ENCODE results near the gene ZNF506.
"Not testable (repeated sequence)": the region's sequence is repeated elsewhere in the genome, so short reads cannot be mapped to it uniquely, and the experiment has no call there.

The ZNF506 gene

DNA sequence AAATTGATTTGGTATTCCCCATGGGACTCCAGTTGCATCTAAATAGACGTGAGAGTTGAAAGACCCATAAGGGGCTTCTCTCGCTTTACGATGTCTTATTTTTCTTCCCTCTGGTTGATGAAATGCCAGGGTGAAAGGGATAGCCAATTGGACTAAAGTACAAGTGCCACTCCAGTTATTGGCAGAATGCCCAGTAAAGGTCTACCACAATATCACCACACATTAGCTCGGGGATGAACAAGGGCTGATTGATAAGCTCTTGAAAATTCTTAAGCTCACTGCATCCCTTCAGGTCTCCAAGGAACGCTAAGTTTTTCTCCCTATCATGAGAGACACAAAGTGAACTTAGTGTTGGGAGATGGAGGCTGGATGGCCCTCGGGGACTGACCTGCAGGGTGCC, 39.8 kb downstream of the ZNF506 start:
- in situ Hi-C loops (cut with HindIII; ENCODE audit: low sequenced_read_pairs), result not testable (repeated sequence)

DNA sequence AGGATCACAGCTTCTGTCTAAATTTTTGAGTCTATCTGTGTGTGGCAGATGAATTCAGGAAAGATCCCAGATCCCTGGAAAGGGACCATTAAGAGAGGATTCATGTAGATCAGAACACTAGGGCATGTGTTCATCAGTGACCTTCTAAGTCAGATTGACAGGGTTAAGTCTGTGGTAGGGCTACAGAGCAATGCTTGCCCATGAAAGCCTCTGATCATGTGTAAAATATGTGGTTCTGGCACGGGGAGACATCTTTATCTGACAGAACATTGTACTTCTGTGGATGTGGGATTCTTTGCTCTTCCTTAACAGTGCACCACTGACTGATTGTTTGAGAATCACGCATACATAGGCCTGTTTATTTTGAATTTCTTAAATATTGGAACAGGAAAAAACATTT, 42.9 kb downstream of the ZNF506 start:
- in situ Hi-C loops (cut with HindIII; ENCODE audit: low sequenced_read_pairs), result no loop called here

DNA sequence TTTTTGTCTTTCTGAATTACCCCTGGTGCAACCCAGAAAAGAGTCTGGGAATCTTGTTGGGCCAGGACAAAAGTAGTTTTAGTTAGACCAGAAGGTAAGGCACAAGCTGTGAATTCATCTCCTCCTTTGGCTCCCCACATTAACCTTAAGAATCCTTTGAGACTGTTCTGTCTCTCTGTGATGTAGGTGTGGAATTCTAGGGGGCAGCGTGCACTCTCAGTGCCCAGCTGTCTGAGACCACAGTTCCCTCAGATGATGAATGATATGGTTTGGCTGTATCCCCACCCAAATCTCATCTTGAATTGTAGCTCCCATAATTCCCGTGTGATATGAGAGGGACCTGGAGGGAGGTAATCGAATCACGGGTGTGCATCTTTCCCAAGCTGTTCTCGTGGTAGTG, 43.9 kb downstream of the ZNF506 start:
- in situ Hi-C loops (cut with HindIII; ENCODE audit: low sequenced_read_pairs), result no loop called here

DNA sequence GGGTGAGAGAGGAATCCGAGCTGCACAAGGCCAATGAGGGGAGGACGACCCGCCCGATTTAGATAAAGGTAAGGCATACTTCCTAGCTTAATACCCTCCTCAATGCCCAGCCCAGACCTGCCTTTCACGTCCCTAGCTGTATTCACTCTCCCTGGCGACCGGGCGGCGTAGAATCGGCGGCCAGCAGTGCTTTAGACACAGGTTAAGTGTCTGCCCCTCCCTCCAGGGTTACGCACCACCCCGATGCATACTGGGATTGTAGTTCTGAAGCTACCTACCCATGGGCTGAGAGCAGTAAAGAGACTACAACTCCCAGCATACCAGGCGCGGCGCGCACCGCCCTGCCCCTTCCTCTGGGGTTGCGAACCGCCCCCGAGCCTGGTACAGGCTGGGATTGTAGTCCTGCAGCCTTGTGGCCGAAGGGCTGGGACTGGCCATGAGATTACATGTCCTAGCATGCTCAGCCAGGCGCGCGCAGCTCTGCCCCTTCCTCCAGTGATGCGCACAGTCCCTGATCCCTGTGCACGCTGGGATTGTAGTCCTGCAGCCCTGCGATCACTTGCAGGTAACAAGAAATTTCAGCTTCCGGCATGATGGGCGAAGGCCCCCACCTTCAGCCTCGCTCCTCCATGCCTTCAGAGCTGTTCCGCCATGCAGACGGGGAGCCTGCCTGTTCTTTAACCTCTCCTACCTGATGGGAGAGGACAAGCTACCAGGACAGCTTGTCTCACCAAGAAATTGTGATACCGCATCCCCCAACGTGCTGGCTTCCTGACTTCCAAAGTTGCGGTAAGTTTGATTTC, 45.1 kb downstream of the ZNF506 start:
- in situ Hi-C loops (cut with HindIII; ENCODE audit: low sequenced_read_pairs), result no loop called here

DNA sequence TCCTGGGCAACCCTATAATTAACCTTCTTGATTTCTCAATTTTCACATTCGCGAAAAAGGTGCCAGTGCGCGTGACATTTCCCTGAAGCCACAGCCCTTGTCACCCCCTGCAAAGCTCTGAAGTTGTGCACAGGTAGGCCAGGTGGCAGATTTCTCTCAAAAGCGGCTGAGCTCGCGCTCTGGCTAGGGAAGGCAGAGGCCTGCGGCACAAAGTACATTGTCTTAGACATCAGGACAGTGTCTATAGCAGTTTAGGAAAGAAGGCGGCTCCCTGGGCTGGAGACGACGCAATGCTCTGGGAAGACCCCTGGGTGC, 45.7 kb downstream of the ZNF506 start:
- in situ Hi-C loops (cut with HindIII; ENCODE audit: low sequenced_read_pairs), result no loop called here

DNA sequence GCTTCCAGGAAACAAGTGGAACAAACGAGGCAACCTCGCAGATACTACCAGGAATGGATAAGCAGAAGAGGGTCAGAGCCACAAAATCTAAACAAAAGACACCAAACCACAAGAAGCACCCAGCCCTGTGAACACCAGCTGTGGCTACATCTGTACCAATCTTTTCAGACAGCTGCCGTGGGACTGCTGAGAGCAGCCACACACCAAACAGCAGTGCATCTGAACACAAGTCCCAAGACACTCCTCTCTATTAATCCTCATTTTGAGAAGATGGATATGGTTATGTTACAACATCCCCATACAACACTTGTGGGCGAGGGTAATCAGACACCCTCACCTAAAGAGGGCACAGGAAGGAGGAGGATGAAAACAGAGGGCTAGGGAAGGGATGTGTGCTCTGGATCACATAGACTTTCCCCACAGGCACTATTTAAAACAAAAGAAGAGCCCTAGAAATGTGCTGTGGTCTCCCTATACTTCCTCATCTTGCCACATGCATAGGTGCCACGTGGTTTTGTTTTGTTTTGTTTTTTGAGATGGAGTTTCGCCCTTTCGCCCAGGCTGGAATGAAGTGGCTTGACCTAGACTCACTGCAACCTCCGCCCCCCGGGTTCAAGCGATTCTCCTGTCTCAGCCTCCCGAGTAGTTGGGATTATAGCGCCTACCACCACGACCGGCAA, 47.1 kb downstream of the ZNF506 start:
- in situ Hi-C loops (cut with HindIII; ENCODE audit: low sequenced_read_pairs), result no loop called here

DNA sequence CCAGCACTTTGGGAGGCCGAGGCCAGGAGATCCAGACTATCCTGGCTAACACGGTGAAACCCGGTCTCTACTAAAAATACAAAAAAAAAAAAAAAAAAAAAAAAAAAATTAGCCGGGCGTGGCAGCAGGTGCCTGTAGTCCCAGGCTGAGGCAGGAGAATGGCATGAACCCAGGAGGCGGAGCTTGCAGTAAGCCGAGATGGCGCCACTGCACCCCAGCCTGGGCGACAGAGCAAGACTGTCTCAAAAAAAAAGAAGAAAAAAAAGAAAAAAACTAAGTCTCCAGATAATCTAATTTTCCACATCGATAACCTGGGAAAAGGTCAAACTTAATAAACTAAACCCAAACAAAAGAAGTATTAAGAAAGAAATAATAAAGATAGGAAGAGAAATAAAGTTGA, 49.6 kb downstream of the ZNF506 start:
- in situ Hi-C loops (cut with HindIII; ENCODE audit: low sequenced_read_pairs), result not testable (repeated sequence)

DNA sequence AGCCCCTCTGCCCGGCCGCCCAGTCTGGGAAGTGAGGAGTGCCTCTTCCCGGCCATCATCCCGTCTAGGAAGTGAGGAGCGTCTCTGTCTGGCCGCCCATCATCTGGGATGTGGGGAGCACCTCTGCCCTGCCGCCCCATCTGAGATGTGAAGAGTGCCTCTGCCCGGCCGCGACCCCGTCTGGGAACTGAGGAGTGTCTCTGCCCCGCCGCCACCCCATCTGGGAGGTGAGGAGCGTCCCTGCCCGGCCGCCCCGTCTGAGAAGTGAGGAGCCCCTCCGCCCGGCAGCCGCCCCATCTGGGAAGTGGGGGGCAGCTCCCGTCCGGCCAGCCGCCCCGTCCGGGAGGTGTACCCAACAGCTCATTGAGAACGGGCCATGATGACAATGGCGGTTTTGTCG, 51.6 kb downstream of the ZNF506 start:
- in situ Hi-C loops (cut with HindIII; ENCODE audit: low sequenced_read_pairs), result not testable (repeated sequence)

DNA sequence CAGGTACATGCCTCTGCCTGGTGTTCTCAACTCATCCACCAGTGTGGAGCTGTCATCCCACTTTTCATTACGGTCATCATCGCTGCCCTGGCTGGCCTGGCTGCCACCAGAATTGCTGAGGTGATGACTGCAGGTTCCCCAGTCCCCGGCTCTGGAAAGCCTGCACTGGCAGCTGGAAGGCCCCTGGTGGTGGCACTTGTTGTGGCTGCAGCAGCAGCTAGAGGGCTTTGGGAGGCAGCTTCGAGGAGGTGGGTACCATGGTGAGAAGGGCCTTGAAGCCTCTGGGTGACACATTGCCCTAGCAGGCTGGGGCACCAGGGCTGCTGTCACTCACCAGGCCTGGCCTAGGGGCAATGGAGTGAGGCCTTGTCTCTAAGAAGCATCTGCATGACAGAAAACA, 63.4 kb downstream of the ZNF506 start:
- in situ Hi-C loops (cut with HindIII; ENCODE audit: low sequenced_read_pairs), result no loop called here

DNA sequence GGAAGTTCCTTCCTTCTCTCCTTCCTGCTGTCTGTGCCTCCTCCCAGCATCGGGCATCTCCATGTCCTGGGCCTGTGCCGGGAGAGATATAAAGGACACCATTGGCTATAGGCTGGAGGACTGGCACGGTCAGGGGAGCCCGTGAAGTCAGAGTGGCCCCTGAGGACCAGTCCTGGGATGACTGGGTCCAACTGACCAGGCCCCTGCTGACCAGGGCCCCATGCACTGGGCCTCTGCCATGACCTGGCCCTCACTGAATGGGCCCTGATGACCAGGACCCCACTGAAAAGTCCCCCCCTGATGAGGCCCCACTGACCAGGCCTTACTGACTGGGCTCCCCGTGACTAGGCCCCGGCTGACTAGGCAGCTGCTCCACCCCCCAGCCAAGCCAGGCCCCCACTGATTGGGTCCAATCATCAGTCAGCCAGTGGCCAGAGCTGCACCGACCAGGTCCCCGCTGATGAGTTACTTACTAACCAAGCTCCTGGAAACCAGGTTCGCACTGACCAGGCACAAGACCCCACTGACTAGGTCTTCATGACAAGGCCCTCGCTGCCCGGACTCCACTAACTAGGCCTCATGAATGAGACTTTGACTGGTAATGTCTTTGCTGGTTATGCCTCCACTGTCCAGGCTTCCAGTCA, 68.7 kb downstream of the ZNF506 start:
- in situ Hi-C loops (cut with HindIII; ENCODE audit: low sequenced_read_pairs), result no loop called here

DNA sequence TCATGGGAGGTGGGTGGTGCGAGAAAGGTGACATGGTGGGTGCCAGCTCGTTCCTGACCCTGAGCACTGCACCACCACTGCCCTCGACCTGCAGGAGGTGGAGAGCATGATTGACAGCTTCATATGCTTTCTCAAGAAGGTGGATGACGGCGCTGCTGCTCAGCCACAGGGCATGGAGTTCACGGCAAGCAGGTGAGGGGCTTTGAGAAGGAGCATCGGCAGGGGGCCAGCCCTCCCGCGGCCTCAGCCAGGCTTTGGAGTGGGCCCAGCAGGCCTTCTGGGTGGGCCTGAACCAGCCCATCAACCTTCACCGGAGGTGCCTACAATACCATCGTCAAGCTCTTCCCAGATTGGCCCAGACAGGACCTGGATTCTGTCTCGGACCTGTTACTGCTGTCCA, 69.7 kb downstream of the ZNF506 start:
- in situ Hi-C loops (cut with HindIII; ENCODE audit: low sequenced_read_pairs), result no loop called here

DNA sequence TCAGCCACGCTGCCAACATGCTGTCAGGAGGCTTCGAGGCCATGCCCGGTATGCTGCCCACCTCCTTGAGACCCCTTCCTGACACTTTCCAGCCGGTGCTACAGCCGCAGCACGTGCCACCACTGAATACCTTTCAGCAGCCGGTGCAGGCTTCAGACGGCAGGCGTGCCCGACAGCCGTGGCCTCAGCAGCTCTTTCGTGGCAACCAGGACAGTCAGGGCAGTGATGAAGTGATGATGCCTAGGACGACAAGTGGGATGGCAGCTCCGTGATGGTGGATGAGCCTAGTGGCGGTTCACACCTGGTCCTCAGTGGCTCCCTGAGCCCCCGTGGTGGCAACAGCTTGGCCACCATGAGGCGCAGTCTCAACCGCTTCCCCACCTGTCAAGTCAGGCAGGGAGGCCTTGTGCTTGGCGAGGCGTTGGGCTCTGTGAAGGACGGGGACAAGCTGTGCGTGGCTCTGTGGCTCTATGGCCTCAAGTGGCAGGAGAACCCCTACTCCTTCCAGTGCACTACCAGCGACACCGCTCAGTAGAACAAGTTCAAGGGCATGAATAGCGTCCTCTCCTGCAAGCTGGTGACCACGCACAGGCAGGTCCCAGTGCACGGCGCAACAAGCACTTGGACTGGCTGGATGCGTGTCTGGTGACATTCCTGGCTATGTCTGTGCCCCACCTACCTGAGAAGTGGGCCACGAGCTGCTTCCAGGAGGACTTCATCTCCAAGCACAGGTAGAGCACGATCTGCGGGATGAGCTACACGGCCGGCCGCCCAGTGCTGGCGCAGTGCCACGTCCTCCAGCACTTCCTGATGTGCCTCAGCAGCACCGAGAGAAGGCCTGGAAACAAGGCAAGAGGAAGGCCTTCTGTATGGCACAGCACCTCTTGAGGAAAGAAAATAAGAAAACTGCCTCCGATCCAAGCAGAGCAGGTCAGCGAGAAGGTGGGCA, 70.4 kb downstream of the ZNF506 start:
- in situ Hi-C loops (cut with HindIII; ENCODE audit: low sequenced_read_pairs), result no loop called here

DNA sequence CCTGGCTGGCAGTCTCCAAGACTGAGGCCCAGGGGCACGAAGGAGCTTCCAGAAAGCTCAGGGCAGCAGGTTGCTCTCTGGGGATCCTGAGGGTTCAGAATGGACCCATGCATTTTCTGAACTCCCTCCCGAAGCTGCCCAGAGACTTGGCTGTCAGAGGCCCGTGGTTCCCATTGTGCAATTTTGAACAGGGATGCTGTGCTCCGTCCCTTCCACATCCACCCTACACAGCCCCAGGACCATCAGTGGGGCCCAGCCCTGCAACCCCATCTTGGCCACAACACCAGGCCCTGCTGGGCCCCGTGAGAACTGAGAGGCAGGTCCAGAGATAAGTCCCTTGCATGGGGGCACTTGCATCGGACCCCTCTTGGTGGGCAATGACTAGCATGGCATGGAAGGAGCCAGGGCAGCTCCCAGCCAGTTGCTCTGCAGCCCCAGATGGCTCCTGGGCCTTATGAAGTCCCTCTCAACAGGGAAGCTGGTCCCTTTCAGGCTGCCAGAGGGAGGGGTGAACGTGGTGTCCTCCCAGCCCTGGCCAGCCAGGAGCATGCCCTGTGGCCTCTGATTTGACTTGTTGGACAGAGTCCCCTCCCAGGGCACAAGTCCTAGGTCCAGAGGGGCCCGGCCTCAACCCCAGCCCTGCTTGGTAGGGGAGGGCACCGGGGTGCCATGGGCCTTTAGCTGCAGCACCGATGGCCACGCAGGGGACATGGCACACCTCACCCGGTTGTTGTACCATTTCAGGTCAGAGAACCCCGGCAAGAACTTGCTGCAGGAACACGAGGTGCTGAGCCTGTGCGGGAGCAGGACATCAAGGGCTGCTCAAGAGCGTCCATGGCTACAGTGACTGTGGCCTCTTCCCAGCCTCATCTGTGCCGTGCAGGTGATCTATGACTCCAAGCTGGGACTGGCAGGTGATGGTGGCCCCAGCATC, 71.4 kb downstream of the ZNF506 start:
- in situ Hi-C loops (cut with HindIII; ENCODE audit: low sequenced_read_pairs), result no loop called here

DNA sequence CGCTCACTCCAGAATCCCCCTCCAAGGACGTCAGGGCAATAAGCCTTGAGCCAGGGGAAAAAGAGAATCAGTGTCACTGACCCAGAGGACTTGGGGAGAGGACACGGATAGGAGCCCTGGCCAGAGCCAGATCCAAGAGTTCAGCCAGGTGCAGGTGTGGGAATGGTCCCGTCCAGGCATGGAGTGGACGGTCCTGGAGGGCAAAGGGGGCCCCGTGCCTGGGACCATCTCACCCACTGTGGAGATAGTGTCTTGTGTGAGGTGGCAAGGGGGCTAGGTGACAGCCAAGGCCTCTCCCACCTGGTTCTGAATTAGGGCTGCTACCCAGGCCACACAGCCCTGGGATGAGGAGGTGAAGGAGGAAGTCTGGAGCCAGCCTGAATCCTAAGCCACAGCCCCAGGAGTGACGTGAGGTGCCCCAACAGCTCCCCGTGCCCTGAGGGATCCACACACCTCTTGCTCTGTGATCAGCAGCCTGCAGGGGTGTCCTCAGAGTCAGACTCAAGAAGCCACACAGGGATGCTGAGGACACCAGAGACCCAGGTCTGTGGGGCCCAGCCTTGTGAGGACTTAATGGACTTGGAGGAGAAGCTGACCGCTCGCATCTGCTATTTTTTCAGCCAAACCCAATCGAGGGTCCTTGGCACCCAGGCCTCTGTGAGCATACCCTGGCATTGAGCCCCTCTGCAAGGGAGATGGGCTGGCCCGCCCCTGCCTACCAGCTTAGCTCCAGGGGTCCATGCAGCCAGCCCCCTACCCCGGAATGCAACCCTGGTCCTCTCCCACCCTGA, 72.2 kb downstream of the ZNF506 start:
- in situ Hi-C loops (cut with HindIII; ENCODE audit: low sequenced_read_pairs), result no loop called here

DNA sequence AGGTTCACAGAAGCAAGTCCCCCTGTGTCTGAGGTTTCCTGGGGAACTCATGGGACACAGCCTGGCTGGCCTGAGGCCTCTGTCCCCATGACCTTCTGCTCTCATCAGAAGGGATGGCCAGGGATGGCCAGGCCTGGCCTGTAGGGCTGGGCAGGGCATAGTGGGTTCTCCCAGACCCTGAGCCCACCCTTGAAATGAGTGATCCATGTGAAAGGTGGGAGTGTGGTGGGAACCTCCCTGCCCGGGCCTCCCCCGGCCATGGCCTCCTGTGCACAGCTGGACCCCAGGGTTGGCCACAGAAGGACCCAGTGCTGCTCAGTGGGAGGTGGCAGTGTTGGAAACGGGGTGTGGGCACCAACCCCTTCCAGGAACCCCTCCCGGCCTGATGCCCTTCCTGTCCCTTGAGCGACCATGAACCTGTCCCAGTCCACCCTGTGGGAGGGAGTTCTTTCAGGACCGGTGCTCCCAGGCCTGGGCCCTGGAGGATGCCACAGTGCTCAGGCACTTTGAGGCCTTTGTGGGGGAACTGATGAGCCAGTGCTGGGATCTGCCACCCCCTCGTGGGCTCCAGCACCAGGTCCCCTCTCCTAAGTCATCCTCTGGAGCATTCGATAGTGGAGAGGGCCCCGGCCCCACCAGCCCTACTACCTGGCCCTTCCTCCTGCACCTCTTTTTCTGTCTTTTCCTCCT, 73.2 kb downstream of the ZNF506 start:
- in situ Hi-C loops (cut with HindIII; ENCODE audit: low sequenced_read_pairs), result no loop called here

DNA sequence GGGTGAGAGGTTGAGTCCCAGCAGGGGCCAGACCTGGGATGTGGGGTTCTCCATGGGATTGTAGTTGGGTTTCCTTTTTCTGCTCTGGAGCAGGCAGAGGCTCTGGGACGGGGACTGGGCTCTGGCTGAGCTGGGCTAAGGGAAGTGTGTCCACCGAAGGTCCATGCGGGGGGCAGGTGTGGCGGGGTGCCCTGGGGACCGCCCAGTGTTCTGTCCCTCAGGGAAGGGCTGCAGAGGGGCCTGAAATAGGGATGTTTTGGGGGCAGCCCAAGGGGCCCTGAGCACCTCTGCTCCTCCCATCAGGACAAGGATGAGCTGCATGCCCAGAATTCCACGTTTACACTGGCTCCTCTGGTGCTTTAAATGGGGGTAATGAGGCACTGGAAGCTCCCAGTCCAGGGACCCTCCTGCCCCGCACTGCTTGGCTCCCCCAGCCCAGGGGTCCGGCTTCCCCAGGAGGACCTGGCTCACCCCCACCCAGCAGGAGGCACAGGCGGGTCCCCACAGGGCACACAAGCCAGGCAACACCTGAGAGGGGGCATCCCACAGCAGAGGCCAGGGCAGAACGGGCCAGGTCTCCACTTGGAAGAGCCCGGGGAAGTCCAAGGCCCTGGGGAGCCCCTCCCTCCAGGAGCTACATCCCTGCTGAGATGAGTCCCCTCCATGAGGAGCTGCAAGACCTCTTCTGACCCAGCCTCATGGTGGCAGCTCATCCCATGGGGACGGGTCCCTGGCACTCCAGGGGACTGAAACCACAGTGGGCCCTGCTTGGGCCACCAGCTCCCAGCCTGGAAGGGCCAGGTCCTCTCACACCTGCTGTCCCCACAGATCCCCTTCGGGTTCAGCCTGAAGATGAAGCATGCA, 74.0 kb downstream of the ZNF506 start:
- in situ Hi-C loops (cut with HindIII; ENCODE audit: low sequenced_read_pairs), result no loop called here

DNA sequence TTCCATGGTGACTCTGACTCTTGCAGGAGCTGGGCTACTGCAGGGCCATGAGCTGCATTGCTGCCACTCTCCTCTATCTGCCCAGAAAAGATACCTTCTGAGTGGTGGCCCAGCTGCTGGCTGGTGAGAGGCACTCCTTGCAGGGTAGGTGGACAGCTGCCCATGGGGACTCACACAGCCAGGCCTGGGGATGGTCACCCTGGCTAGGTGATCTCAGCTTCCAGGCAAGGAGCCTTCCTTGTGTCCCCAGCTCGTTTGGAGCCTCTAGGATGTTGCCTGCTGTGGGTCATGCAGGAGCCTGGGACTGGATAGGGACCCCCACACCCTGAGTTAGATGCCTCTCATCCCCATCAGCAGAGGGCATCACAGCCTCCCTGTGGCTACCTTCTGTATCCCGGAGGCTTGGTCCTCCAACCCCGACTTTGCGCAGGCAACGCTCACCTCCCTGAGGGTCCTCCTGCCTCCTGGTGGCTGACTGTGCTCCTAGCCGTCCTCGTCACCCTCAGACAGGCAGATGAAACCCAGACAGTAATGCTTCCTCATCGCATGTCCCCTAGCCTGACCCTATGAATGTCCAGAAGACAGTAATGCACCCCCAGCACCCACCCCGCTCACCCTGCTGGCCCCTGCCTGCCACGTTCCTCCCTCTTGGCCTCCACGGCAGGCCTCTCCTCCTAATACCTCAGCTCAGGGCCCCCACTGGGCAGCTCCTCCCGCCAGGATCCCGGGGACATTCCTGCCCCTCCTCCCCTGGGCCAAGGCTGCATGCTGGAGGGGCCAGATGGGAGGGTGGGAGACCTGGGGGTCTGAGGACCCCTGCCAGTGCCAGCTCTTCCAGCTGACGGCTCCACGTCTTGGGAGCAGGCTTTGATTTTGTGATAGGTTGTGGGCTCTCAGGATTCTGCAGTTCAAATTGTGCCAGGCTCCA, 75.0 kb downstream of the ZNF506 start:
- in situ Hi-C loops (cut with HindIII; ENCODE audit: low sequenced_read_pairs), result no loop called here

Data from endothelial cell of hepatic sinusoid (primary cell).